Measurements from ENCODE around the gene STAB2. TPM values are rescaled to one million over a fixed set of nuclear protein-coding genes. Genes with fewer than 3 reads are reported as not detected.
A peak's percentile ranks its signal among the peaks of the same experiment; 100 is the strongest.

The STAB2 gene
- total RNA-seq, 4 donors from 2014 or later = 0.27 to 0.81 TPM; not detected in 2

- Histone ChIP-seq H3K27ac (no peak overlapping the region), H3K27me3 (no peaks in the 10 kb centered on the region)
Observed at GRCh38 chr12:103785243-103786031, 198.4 kb downstream of the STAB2 start.

GRCh38 chr12:103786201-103786600 lies 199.1 kb downstream of the STAB2 start:
- Histone ChIP-seq H3K4me3 (no peak overlapping the region), H3K27me3 (no peaks in the 10 kb centered on the region), H3K9me3 (no peaks in the 10 kb centered on the region), H3K36me3 (peaks cover 5 to 93% of the 10 kb centered on the region in 2 donors), H3K27ac (no peak overlapping the region), H3K4me1 (peaks cover 0 to 7% (median 0%) of the 10 kb centered on the region in 3 donors)
- ATAC-seq = no peak
- TF ChIP-seq CTCF (IDR thresholded peaks at IDR 0.05) (no peak), EP300 (IDR thresholded peaks at IDR 0.05) (no peak), POLR2AphosphoS5 (IDR thresholded peaks at IDR 0.05) (no peak)

More at GRCh38 chr12:103785243-103786031, 198.4 kb downstream of the STAB2 start:
- H3K4me1 ChIP-seq = peaks cover 0 to 7% (median 0%) of the 10 kb centered on the region in 3 donors
- 60 to 68% methylated on average over 4 of the region's 4 CpGs for WGBS, 2 donors (ENCODE audit: low coverage in 1 of 2)
- no peak for TF ChIP-seq CTCF (IDR thresholded peaks at IDR 0.05)
- no peak for TF ChIP-seq EP300 (IDR thresholded peaks at IDR 0.05)
- no peak for TF ChIP-seq POLR2A (IDR thresholded peaks at IDR 0.05)
- no peak for TF ChIP-seq POLR2AphosphoS5 (IDR thresholded peaks at IDR 0.05)
- H3K9me3 ChIP-seq = no peaks in the 10 kb centered on the region
- H3K36me3 ChIP-seq = peaks cover 5 to 93% of the 10 kb centered on the region in 2 donors
- no peak overlapping the region for H3K4me3 ChIP-seq
- ATAC-seq = no peak

- Histone ChIP-seq H3K4me3 (no peak overlapping the region), H3K27ac (peak overlapping the region in 2 of 4 donors; percentile 3 to 31), H3K9me3 (no peaks in the 10 kb centered on the region), H3K36me3 (peaks cover 7 to 98% of the 10 kb centered on the region in 2 donors), H3K27me3 (no peaks in the 10 kb centered on the region), H3K4me1 (peaks cover 0 to 15% (median 0%) of the 10 kb centered on the region in 3 donors)
- WGBS, 2 donors (ENCODE audit: low coverage in 1 of 2) = 57 to 100% methylated on average over 1 of the region's 10 CpGs
- TF ChIP-seq EP300 (IDR thresholded peaks at IDR 0.05) (no peak), POLR2A (IDR thresholded peaks at IDR 0.05) (no peak), CTCF (IDR thresholded peaks at IDR 0.05) (no peak), POLR2AphosphoS5 (IDR thresholded peaks at IDR 0.05) (no peak)
- ATAC-seq = no peak
Observed at GRCh38 chr12:103791350-103791920, 204.4 kb downstream of the STAB2 start.

GRCh38 chr12:103793046-103793445 lies 206.0 kb downstream of the STAB2 start:
- no peaks in the 10 kb centered on the region for H3K27me3 ChIP-seq
- no peak for ATAC-seq
- TF ChIP-seq CTCF (IDR thresholded peaks at IDR 0.05) (no peak), POLR2AphosphoS5 (IDR thresholded peaks at IDR 0.05) (no peak), POLR2A (IDR thresholded peaks at IDR 0.05) (no peak), EP300 (IDR thresholded peaks at IDR 0.05) (no peak)
- H3K4me3 ChIP-seq = no peak overlapping the region
- H3K27ac ChIP-seq = peak overlapping the region in 1 of 4 donors; percentile 13
- peaks cover 0 to 23% (median 0%) of the 10 kb centered on the region in 3 donors for H3K4me1 ChIP-seq
- H3K9me3 ChIP-seq = no peaks in the 10 kb centered on the region
- 55 to 59% methylated on average over 3 of the region's 3 CpGs for WGBS, 2 donors (ENCODE audit: low coverage in 1 of 2)
- H3K36me3 ChIP-seq = peaks cover 8 to 100% of the 10 kb centered on the region in 2 donors

All from gastroesophageal sphincter (tissue), 4 donors.